HG03432 (cell line): Measurements from ENCODE around the gene IL17D.
"Not testable (repeated sequence)": the region's sequence is repeated elsewhere in the genome, so short reads cannot be mapped to it uniquely, and the experiment has no call there.

Experiments
- ATAC-seq: cut with Tn5 transposase; IDR thresholded peaks from one replicate; pipeline ENCODE4 v1.9.1; 2021; ENCODE audit warnings: mild to moderate bottlenecking, moderate library complexity; ENCODE audit not compliant: unreplicated experiment

Gene IL17D

GRCh38 chr13:20702915-20703779 is at the start of gene IL17D:
Gene IL17D, plus strand, starts transcription at chr13:20703699. Its CDS starts 303 bp downstream, at chr13:20704002.
- peak; percentile 46 for ATAC-seq

GRCh38 chr13:20654156-20654555 is 49.3 kb upstream of the IL17D start:
- ATAC-seq, result no peak

GRCh38 chr13:20658451-20659040 is 45.0 kb upstream of the IL17D start:
- no peak for ATAC-seq

GRCh38 chr13:20664351-20664750 is 39.1 kb upstream of the IL17D start:
- ATAC-seq, result no peak

GRCh38 chr13:20666948-20667347 is 36.6 kb upstream of the IL17D start:
- no peak for ATAC-seq

- ATAC-seq, result no peak
These were observed 35.6 kb upstream of the IL17D start for GRCh38 chr13:20667857-20668437.

- ATAC-seq, result no peak
These were observed 34.3 kb upstream of the IL17D start for GRCh38 chr13:20669162-20669561.

- ATAC-seq, result no peak
These were observed 31.7 kb upstream of the IL17D start for GRCh38 chr13:20671789-20672188.

GRCh38 chr13:20672772-20673171 is 30.7 kb upstream of the IL17D start:
- no peak for ATAC-seq

GRCh38 chr13:20673715-20674114 is 29.8 kb upstream of the IL17D start:
- ATAC-seq, result no peak

- ATAC-seq, result no peak
These were observed 27.3 kb upstream of the IL17D start for GRCh38 chr13:20676213-20676612.

- ATAC-seq, result not testable (repeated sequence)
These were observed 24.9 kb upstream of the IL17D start for GRCh38 chr13:20678606-20679005.

GRCh38 chr13:20679879-20680278 is 23.6 kb upstream of the IL17D start:
- no peak for ATAC-seq

GRCh38 chr13:20680416-20681080 is 23.0 kb upstream of the IL17D start:
- no peak for ATAC-seq

GRCh38 chr13:20681481-20681880 is 22.0 kb upstream of the IL17D start:
- not testable (repeated sequence) for ATAC-seq

GRCh38 chr13:20682061-20682460 is 21.4 kb upstream of the IL17D start:
- no peak for ATAC-seq

GRCh38 chr13:20684041-20684440 is 19.5 kb upstream of the IL17D start:
- no peak for ATAC-seq

- no peak for ATAC-seq
These were observed 19.0 kb upstream of the IL17D start for GRCh38 chr13:20684546-20684945.

GRCh38 chr13:20685092-20685491 is 18.4 kb upstream of the IL17D start:
- ATAC-seq, result no peak

GRCh38 chr13:20686167-20686566 is 17.3 kb upstream of the IL17D start:
- ATAC-seq, result no peak

GRCh38 chr13:20686863-20687579 is 16.5 kb upstream of the IL17D start:
- ATAC-seq, result no peak
